DMS114 treated with DMSO at 0.1 percent for 48 hours (cell line): Measurements from ENCODE around the gene DSCAM.

ENCODE experiments used
- DNase-seq: peaks from one replicate; lab custom pipeline; 2025; ENCODE audit not compliant: unreplicated experiment; lab: John Stamatoyannopoulos, UW

Gene DSCAM

DNA sequence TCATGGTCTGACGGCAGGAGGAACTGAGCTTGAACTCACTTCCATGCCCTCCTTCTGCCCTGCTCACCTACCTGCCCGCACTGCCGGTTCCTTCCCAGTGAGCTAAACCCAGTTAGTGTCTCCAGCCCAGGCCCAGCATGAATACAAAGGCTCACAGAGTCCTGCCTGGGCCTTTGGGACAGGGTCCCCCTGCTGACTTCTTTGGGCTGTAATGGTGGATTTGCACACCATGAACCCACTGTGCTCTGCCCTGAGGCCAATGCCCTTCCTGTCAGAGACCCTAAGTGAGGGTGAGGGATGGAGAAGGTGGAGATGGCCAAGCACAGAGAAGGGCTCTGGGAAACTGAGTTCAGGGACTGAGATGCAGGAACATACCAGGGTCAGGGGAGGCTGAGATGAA lies 826.3 kb downstream of the DSCAM start:
- DNase-seq = no peak

DNA sequence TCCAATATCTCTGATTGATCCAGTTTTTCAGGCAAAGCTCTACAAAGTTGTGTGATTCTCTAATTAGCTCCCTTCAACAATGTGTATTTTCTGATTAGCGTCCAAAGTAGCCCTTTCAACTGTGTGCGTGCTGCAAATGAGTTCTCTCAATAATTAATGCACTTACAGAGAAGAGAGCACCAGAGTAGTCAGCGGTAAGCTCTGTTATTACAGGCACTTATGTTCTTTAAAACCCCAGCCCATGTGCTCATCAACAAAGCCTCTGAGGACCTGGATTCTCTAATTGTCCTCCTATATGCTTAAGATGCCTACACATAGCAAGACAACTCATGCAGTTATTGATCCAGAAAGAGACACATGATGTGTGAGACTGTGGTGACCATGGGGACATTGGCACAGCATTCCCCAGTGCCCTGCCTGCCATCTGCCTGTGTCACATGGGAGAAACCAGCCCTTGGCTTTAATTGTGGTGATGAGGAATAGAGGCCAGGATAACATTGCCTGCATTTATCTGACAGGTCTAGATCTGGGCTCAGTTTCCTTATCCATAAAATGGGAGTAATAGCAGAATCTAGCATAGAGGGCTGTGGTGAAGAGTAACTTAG lies 828.0 kb downstream of the DSCAM start:
- no peak for DNase-seq

DNA sequence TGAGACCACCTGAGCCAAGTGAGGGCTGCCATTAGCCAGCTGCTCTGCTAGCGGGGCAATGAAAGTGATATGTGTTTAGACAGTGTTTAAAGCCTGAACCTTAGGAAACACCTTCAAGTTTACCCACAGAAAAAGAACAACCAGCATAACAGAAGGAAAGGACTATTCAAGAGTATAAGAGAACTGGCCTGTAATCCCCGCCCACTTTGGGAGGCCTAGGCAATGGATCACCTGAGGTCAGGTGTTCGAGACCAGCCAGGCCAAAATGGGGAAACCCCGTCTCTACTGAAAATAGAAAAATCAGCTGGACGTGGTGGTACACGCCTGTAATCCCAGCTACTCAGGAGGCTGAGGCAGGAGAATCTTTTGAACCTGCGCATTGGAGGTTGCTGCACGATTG lies 830.3 kb downstream of the DSCAM start:
- DNase-seq = no peak

- DNase-seq = no peak
Measured at GRCh38 chr21:40016234-40016633, 830.7 kb downstream of the DSCAM start.

DNA sequence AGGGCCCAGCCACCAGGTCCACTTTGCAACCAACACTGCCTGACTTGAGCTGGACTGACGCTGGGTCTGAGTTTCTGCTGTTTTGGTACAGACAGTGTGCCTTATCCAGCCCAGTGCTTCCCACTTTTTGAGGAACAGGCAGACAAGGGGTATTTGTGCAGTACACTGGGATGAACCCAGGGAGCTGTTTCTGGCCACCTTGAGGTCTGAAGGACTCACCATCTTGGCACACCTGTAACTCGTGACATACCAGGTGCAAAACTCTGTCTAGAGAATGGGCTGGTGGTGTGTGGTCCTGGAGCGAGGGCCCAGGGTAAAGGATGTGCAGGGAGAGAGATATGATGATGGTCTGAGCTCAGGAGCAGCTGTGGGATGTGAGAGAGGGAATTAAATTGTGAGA lies 831.1 kb downstream of the DSCAM start:
- DNase-seq = no peak

GRCh38 chr21:40014394-40014793 lies 832.6 kb downstream of the DSCAM start:
- DNase-seq = no peak

GRCh38 chr21:40013001-40013735 lies 833.8 kb downstream of the DSCAM start:
- no peak for DNase-seq

GRCh38 chr21:40011371-40011770 lies 835.6 kb downstream of the DSCAM start:
- no peak for DNase-seq

- no peak for DNase-seq
Measured at GRCh38 chr21:40002978-40003377, 844.0 kb downstream of the DSCAM start.

GRCh38 chr21:39984286-39984991 lies 862.5 kb downstream of the DSCAM start:
- DNase-seq = no peak

GRCh38 chr21:39980241-39980820 lies 866.6 kb downstream of the DSCAM start:
- DNase-seq = no peak

GRCh38 chr21:39979321-39979720 lies 867.6 kb downstream of the DSCAM start:
- no peak for DNase-seq

- DNase-seq = no peak
Measured at GRCh38 chr21:39976800-39977199, 870.2 kb downstream of the DSCAM start.

DNA sequence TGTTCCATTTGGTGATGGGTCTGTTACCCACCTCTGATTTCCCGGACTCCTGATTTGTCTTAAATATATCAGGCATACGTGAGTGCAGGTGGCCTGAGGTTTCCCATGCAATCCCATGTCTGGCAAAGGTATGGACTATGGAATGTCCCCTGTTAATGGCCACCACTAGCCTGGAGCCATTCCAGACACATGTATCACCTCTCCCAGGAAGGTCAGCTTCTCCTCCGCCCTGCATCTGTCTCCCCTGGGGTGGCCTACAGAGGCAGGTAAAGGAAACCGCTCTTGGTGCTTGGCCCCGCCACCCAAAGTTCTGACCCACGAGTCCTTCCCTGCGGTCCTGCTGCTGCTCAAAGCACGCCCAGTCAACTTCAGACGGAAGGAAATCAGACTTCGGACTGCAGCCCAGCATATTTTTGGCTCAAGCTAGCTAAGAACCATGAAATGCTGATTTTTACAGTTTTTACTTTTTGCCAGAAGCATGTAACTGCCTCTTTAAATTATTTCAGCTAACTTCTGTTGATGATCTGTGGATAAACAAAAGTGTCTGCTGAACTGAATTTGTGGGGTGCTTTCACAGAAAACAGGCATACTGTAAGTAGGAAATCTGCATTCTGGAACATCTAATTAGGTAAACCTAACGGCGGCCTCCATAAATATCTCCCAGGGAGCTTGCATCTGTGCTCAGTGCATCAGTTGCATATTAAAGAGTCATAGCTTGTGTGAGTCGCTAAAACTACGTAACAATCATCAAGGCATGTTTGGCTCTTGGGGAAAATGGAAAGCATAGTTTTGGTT lies 873.8 kb downstream of the DSCAM start:
- no peak for DNase-seq

GRCh38 chr21:39972471-39972870 lies 874.5 kb downstream of the DSCAM start:
- DNase-seq = no peak

- DNase-seq = no peak
Measured at GRCh38 chr21:39971956-39972355, 875.0 kb downstream of the DSCAM start.

- DNase-seq = no peak
Measured at GRCh38 chr21:39969691-39970364, 877.1 kb downstream of the DSCAM start.

DNA sequence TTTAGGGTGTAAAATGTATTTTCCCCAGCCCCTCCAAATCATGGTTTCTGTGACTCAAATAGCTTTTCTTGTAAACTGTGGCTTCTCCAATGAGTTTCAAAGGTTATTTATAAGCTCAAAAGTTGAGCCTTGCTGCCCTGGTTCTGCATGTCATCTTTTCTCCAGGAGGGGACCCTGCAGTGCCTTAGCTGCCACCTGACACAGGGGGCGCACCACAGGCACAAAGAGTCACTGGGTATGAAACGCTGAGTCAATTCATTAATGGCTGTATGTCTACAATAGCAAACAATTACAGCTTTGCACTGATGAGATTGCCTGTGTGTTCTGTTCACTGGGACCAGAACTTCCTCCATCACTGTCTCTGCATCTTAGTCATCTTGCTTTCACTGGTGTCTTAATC lies 878.9 kb downstream of the DSCAM start:
- no peak for DNase-seq

- DNase-seq = no peak
Measured at GRCh38 chr21:39966786-39967185, 880.2 kb downstream of the DSCAM start.

- DNase-seq = no peak
Measured at GRCh38 chr21:39965026-39965425, 881.9 kb downstream of the DSCAM start.

DNA sequence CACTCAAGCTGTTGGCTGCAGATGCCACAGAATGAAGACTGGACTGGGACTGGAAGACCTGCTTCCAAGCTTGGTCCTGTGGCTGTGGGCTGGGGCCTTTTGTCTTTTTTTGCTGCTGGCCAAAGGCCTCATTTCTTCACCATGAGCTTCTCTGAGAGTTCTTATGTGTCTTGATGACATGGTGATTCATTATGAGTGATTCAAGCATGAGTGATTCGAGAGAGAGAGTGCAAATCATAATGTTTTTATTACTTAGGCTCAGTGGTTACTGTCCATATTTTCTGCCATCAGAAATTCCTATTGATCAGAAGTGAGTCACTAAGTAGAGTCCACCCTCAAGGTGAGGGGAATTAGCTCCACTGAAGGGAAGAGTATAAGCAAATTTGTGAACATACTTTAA lies 885.7 kb downstream of the DSCAM start:
- no peak for DNase-seq
